Endothelial cell of umbilical vein (primary cell): ENCODE measurements around the gene PHF23.

ENCODE experiments used
- EZH2 ChIP-seq: IDR thresholded peaks from 2 replicates; pipeline ENCODE4 v1.6.1; 2012; ENCODE audit warnings: borderline replicate concordance, low read depth, mild to moderate bottlenecking, moderate library complexity, low read length, inconsistent platforms; ENCODE audit not compliant: severe bottlenecking
- MAX ChIP-seq: IDR thresholded peaks from 2 replicates; pipeline ENCODE4 v1.6.1; 2011; ENCODE audit not compliant: insufficient read depth, insufficient read length
- MYC ChIP-seq: IDR thresholded peaks from one replicate; pipeline ENCODE4 v1.6.1; 2011; ENCODE audit warnings: mild to moderate bottlenecking, low read depth, low read length

- TF ChIP-seq EZH2 (no peak), MYC (no peak), MAX (no peak)
Measured at GRCh38 chr17:7283471-7284216, 44.4 kb upstream of the PHF23 start.
